Hindlimb muscle (tissue), 1 donor: Measurements from ENCODE around the gene CYB5A. TPM values are rescaled to one million over a fixed set of nuclear protein-coding genes. Genes with fewer than 3 reads are reported as not detected.

Experiments used
- DNase-seq: peaks from one replicate; pipeline ENCODE4 v3.0.0-alpha.2; 2013
- polyA plus RNA-seq: library from polyadenylated mRNA; unstranded; fragments of 120-200 nt; gene quantifications from one replicate; pipeline ENCODE4 v1.2.1, GENCODE V29; 2013; ENCODE audit not compliant: insufficient read length

Gene CYB5A
- polyA plus RNA-seq, 1 donor: 34.5 TPM

GRCh38 chr18:74276609-74277008 lies 15.2 kb downstream of the CYB5A start:
- DNase-seq: no peak

- DNase-seq: no peak
Measured at GRCh38 chr18:74275736-74276135, 16.0 kb downstream of the CYB5A start.

DNA sequence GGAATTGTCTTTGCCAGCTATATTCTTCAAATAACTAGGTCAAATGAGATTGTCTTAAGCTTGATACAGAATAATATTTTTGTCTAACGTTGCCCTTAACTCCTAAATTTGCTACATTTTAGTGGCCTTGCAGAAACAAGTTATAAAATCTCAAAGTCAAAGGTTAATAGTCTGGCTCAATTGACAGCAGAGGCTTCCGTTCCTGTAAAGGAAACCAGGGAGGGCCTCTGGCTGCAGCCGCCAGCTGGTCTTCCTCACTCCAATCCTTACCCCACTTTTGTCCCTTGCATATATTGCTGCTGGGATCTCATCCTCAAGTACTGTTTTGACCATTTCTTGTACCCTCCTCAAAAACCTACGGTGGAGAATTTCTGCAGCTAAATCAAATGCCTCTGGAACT lies 17.1 kb downstream of the CYB5A start:
- DNase-seq: no peak

DNA sequence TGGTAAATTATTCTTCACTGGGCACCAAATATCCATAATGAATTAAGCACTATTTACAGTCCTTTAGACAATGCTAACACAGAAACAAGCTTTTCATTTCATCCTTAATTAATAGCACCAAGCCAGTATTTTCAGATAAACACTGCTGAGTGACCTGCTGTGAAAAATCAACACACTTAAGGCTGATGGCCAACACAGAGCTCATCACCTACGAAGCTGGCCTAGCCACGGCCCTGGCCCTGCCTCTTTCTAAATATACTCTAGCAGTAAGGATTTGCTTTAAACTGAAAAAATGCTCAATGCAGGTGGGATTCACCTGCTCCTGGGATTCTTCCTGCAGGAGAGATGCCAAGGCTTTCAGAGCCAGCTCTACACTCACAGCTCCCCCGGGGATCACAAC lies 18.4 kb downstream of the CYB5A start:
- DNase-seq: no peak

GRCh38 chr18:74271635-74272034 lies 20.1 kb downstream of the CYB5A start:
- no peak for DNase-seq

GRCh38 chr18:74268933-74269620 lies 22.7 kb downstream of the CYB5A start:
- no peak for DNase-seq

DNA sequence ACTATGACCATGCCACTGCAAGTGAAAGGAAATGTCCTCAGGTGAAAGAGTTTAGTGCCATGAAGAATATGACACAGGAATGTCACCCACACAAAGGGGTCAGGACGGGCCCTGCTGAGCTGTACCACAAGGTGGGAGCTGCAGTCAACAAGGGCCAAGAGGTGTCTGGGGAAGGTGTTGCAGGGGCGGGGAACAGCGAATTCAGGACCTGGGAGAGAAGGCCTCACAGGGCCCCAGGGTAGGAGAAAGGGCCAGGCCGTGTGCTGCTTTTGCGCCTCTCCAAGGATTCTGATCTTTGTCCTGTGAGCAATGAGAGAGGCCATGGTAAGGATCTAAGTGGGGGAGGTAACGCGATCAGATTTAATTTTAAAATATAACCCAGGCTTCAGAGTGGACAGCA lies 23.6 kb downstream of the CYB5A start:
- DNase-seq: no peak

DNA sequence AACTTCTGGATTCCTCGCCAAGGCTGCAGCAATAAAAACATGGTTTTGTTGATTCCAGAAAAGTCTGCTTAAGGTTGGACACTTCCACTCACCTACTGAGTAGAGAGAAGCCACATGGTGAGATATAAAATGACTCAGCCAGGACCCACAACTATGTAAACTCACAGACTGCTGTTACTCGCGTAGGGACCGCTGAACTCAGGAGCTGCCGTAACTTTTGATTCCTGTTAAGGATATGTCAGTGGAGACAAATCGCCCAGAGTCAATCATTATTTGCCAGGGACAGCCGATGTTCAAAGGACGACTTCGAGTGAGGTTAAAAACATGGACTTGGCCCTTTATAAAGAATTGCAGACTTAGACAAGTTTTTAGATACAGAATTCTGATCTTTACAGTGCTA lies 25.6 kb downstream of the CYB5A start:
- no peak for DNase-seq

- no peak for DNase-seq
Measured at GRCh38 chr18:74265546-74266098, 26.1 kb downstream of the CYB5A start.

DNA sequence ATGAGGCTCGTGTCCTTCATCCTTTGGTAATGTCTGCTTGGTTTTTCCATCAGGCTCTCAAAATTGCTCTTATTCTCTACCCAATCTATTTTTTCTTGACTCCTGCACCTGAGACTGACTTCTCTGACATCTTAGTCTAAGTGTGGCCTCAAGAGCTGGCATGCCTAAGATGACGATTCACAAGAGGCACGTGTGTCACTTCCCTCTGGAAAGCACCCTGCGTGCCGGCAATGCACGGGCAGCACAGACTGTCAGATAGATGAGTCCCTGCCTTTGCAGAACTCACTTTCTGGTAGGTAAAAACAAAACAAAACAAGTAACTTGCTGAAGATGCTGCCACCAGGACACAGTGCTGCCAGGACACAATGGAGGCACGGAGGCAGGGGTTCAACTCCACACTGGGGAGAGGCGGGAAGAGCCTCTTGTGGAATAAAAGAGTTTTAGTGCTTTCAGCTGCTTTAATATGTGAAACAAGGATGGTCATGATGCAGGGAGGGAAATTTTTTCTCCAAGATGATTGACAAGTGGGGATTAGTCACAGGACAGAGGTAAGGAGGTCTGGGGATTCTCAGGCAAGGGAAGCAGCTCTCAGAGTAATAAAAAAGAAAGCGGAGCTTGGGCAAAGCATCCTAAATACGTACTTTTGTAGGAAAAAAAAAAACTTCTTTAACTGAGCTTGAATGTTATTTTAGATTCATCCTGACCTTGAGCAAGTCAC lies 27.3 kb downstream of the CYB5A start:
- no peak for DNase-seq

DNA sequence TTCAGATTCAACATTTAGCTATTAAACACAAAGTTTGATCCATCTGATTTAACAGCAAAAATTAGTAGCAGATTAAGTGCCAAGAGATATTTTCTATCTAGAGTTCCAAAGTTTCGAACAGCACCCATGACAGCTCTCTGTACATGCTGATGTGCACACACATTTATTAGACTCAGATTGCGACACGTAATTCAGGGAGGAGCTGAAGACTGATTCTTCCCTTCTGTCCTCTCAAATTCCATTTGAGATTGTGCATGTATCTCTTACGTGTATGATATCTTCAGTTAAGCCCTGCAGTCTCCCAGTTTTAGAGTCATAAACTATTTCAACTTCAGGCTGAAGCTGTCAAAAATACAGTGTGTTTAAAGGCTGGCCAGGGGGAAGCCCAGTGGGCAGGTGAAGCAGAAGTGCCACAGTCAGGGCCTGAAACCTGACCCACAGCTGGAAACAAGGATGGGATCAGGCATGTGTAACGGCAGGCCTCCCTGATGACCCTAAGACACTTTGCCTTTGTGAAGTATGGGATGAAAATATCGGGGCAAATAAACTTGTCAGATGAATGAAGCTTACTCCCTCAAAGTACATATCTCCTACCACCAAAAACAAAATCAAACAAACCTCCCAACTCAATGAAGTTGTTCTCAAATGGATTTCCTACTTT lies 30.6 kb downstream of the CYB5A start:
- DNase-seq: no peak

GRCh38 chr18:74259347-74259746 lies 32.4 kb downstream of the CYB5A start:
- DNase-seq: no peak

- no peak for DNase-seq
Measured at GRCh38 chr18:74257083-74257482, 34.7 kb downstream of the CYB5A start.

DNA sequence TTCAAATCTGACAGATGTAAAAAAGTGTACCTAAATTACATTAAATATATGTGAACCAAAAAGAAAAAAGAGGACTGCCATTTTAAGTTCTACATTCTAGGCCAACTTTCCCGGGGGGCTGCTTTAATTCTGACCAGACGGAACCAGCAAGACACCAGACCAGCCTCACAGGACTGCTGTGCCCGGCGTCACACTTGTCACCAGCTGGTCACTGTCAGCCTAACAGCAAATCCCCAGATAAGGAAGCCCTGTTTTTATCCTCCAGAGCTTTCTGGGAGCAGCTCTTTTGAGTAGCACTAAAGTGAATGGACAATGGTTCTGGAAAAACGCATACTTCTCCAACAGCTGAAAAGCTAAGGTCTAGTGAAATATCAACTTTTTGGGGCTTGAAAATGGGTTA lies 35.6 kb downstream of the CYB5A start:
- DNase-seq: no peak

DNA sequence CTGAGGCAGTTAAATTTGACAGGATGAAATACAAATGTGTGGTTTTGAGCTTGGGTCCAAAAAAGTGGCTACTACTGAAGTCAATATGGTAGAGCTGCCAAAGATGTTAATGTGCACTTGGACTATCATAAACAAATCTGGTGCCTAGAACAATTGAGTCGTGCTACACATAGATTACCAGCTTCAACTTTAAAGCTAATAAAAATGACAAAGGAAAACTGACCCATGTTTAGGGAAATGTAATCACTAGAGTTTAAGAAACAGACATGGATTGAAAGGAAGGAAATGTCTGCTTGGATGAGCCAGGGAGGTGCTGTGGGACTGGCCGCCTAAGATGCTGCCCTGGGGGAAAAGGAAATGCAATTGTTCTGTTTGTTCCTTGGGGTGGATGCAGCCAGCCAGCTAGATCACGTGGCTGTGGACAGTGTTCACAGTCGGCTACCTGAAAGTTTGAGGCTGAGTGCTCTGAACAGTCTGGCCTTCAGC lies 36.6 kb downstream of the CYB5A start:
- DNase-seq: no peak

GRCh38 chr18:74252039-74252395 lies 39.7 kb downstream of the CYB5A start:
- no peak for DNase-seq

DNA sequence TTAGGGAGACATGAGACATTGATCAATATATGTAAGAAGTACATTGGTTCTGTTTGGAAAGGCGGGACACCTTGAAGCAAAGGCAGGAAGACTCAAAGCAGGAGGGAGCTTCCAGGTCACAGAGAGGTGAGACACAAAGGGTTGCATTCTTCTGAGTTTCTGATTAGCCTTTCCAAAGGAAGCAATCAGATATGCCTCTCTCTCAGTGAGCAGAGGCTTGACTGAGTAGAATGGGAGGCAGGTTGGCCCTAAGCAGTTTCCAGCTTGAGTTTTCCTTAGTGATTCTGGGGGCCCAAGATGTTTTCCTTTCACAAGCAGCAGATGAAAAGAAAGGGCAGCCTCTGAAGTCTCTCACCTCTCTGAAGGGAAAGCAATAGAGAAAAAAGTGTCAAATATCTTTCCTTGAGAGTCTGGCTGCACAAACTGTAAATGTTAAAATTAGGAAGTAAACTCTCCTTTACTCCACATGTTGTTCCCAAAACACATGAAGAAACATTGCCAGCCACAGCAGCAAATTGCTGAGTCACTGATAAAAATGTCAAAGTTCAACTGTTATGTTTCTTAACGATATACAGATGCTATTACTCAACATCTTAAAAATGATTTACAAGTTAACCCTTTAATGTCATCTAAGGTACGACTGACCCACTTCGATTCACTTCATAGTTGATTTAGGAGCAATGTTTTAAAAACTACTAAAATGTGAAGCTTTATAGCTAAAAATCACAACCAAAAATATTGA lies 40.3 kb downstream of the CYB5A start:
- peak; percentile 19 for DNase-seq

DNA sequence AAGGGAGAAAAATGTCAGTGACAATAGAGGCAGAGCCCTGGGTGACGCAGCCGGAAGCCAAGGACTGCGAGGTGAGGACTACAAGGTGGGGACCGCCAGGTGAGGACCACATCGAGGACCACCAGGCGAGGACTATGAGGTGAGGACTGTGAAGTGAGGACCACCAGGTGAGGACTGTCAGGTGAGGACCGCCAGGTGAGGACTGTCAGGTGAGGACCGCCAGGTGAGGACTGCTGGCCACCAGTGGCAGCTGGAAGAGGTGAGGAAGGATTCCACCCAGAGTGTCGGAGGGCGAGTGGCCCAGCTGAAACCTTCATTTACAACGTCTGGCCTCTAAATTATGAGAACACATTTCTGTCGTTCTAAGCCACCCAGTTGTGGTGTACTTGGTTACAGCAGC lies 41.6 kb downstream of the CYB5A start:
- DNase-seq: no peak

GRCh38 chr18:74249181-74249968 lies 42.4 kb downstream of the CYB5A start:
- DNase-seq: no peak

DNA sequence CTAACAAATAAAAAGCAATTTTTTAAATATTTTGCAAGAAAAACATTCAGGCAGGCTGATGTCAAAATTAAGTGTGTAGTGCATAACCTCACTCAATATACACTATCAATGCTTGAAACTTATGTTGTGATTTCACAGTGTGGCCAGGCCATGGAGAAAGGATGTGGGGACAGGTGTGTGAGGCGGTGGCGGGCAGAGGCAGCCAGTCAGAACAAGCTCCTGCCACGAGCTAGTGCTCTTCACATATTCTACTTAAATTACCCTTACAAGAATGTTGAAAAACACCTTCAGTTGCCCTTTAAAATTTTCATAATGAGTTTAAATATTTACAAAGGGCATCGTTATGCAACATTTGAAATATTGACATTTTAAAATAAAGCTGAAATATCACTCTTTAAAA lies 43.2 kb downstream of the CYB5A start:
- no peak for DNase-seq

- DNase-seq: no peak
Measured at GRCh38 chr18:74248189-74248588, 43.6 kb downstream of the CYB5A start.

DNA sequence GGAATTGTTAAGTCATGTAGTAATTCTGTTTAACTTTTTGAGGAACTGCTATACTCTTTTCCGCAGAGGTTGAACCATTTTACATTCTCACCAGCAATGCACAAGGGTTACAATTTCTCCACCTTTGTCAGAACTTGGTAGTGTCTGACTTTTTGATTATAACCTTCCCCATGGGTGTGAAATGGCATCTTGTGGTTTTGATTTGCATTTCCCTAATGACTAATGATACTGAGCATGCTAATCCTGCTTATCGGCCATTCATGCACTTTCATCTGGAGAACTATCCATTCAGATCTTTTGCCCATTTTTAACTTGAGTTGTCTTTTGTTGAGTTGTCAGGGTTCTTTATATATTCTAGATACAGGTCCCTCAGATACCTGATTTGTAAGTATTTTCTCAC lies 47.2 kb downstream of the CYB5A start:
- DNase-seq: no peak
